ENCODE measurements around the gene MRPS10.
"Not testable (repeated sequence)": the region's sequence is repeated elsewhere in the genome, so short reads cannot be mapped to it uniquely, and the experiment has no call there.

MRPS10 gene

GRCh38 chr6:42203183-42203582 is 14.5 kb downstream of the MRPS10 start:
- no peak for DNase-seq

- DNase-seq: not testable (repeated sequence)
Observed at GRCh38 chr6:42202131-42202915, 15.3 kb downstream of the MRPS10 start.

- DNase-seq: no peak
Observed at GRCh38 chr6:42201382-42201781, 16.3 kb downstream of the MRPS10 start.

GRCh38 chr6:42200035-42200434 is 17.6 kb downstream of the MRPS10 start:
- no peak for DNase-seq

- peak; percentile 13 for DNase-seq
Observed at GRCh38 chr6:42199106-42199981, 18.3 kb downstream of the MRPS10 start.

GRCh38 chr6:42197555-42198362 is 19.9 kb downstream of the MRPS10 start:
- DNase-seq: no peak

GRCh38 chr6:42195415-42195814 is 22.2 kb downstream of the MRPS10 start:
- DNase-seq: no peak

GRCh38 chr6:42194056-42194455 is 23.6 kb downstream of the MRPS10 start:
- DNase-seq: no peak

- no peak for DNase-seq
Observed at GRCh38 chr6:42193491-42193894, 24.2 kb downstream of the MRPS10 start.

- DNase-seq: not testable (repeated sequence)
Observed at GRCh38 chr6:42192385-42192784, 25.3 kb downstream of the MRPS10 start.

GRCh38 chr6:42190554-42191183 is 27.0 kb downstream of the MRPS10 start:
- no peak for DNase-seq

- DNase-seq: no peak
Observed at GRCh38 chr6:42188406-42188805, 29.3 kb downstream of the MRPS10 start.

- DNase-seq: no peak
Observed at GRCh38 chr6:42185597-42185996, 32.1 kb downstream of the MRPS10 start.

GRCh38 chr6:42184475-42184874 is 33.2 kb downstream of the MRPS10 start:
- DNase-seq: no peak

GRCh38 chr6:42182101-42182500 is 35.6 kb downstream of the MRPS10 start:
- no peak for DNase-seq

GRCh38 chr6:42179945-42180313 is 37.7 kb downstream of the MRPS10 start:
- DNase-seq: no peak

- DNase-seq: no peak
Observed at GRCh38 chr6:42179261-42179944, 38.3 kb downstream of the MRPS10 start.

- DNase-seq: no peak
Observed at GRCh38 chr6:42177514-42178364, 39.9 kb downstream of the MRPS10 start.

- DNase-seq: no peak
Observed at GRCh38 chr6:42176981-42177380, 40.7 kb downstream of the MRPS10 start.

- no peak for DNase-seq
Observed at GRCh38 chr6:42175860-42176259, 41.8 kb downstream of the MRPS10 start.

- no peak for DNase-seq
Observed at GRCh38 chr6:42173101-42173500, 44.6 kb downstream of the MRPS10 start, which contains the start of gene GUCA1A. TSS of gene GUCA1A (plus strand) at chr6:42173364. CDS start at chr6:42173614, 250 bp downstream.
